Amygdala (tissue), 56 donors: ENCODE results near the gene EEF2K.

ENCODE experiments used
- DNase-seq, 56 donors: peaks; one replicate each; lab custom pipeline; 2025; lab: John Stamatoyannopoulos, UW

The EEF2K gene

GRCh38 chr16:22325598-22326368 lies 119.7 kb downstream of the EEF2K start:
- DNase-seq: no peak

- no peak for DNase-seq
Measured at GRCh38 chr16:22326369-22326652, 120.2 kb downstream of the EEF2K start.

DNA sequence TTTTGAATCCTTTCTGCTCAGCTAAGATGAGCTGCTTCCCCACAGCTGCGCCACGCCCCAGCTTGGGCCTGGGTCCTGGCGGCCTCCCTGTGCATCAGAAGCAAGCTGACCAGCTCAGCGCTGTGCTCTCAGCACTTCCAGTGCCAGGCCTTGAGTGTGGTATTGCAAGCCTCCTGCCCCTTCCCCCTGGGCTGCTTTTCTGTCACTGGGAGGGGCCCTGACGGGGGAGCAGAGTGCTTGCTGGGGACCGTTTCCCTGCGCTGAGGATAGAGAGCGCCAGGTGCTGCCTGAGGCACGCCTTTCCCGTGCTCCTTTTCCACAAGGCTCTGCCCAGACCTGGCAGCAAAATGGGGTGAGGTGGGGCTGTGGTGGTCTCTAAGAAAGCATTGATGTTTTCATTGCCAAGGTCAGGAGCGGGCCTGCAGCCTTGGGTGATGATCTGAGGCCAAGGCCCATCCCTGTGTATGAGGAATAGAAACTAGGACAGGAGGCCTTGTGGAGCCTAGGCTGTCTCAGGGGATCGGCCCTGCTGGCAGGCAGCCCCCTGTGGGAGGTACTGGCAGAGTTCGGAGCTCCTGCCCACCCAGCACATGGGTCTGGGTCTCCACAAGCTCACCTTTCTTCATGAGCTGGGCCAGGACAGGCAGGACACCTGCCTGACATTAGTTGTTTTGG lies 120.8 kb downstream of the EEF2K start:
- DNase-seq: no peak

GRCh38 chr16:22327446-22327775 lies 121.3 kb downstream of the EEF2K start:
- no peak for DNase-seq

DNA sequence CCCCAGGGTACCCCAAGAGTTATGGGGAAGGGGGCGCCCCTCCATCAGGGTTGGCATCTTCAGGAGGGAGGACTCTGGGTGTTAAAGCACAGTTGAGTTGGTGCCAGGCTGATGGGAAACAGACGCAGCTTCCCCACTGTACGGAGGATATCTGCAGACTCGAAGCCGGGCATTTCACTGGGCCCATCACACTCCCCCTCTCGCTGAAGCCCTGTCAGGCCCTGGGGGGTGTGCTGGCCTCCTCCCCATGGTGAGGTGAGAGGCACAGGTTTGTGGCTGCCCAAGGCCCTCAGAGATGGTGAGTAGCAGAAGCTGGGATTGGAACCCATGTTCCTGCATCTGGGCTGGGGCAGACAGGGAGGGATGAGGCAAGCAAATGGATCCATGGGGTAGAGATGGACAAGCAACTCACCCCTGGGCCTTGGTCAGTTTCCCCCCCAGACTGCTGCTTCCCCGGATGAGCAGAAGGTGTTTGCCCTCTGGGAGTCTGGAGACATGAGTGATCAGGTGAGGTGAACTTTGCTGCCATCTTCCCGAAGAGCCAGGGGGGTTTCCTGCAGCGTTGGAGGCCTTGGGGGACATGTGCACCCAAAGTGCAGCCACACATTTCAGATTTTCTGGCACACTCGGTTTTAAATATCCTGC lies 122.1 kb downstream of the EEF2K start:
- DNase-seq: no peak

GRCh38 chr16:22329199-22329695 lies 123.2 kb downstream of the EEF2K start:
- DNase-seq: no peak

DNA sequence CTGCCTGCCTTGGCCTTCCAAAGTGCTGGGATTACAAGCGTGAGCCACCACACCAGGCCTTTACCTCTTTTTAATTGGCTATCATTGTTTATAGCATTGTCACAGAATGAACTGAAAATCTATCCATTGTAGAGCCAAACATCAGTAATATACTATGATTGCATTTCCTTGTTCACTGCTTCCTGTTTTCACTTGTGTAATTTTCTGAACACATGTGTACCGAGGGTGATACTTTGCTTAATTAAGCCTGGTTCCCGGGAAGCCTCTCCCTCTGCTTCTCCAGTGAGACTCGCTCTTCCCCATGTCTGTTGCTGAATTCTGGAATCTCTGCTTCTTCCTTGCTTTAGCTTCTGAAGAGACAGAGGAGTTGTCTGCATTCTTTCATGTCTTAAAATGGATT lies 124.2 kb downstream of the EEF2K start:
- DNase-seq: no peak

DNA sequence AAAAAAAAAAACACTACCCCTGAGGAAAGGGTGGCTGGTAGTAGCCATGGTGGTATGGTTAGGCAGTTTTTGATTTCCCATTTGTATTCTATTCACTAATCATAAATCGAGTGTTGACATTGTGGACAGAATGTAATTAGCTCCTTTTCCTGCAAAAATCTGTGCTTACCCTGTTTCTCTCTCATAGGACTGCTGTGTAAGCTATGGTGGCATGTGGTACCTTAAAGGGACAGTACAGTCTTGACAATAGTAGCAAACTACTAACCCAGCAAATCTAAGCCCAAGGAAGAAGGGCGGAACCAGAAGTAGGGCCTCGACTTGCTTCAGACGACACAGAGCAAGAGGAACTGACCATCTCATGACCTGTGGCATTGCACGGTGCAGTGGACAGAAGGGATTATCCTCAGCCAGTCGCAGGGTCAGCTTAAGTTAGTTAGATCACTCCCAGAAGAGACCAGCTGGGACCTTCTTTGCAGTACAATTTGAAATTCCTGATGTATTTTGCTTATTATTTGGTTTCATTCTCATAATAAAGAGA lies 127.4 kb downstream of the EEF2K start:
- peak in 1 of 56 donors; percentile 41 for DNase-seq

DNA sequence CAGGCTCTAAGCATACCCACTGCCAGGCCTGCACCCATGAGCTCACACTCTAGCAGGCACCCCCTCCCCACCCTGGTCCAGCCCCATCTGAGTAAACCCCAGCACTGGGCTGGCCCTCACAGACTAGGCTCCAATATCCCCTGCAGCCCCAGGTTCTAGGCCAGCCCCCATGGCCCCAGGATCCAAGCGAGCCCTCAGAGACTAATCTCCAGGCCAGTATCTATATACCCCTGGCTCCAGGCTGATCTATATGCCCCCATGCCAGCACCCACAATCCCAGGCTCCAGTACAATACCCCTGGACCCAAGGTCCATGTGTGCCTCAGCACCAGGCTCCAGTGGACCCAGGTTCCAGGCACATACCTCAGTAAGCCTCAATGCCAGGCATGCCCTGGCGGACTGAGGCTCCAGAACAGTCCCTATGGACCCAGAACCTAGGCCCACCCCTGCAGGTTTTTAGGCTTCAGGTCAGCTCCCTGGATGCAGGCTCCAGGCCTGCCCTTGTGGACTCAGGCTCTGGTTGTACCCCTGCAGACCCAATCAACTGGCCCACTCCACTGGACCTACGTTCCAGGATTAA lies 129.7 kb downstream of the EEF2K start:
- no peak for DNase-seq

DNA sequence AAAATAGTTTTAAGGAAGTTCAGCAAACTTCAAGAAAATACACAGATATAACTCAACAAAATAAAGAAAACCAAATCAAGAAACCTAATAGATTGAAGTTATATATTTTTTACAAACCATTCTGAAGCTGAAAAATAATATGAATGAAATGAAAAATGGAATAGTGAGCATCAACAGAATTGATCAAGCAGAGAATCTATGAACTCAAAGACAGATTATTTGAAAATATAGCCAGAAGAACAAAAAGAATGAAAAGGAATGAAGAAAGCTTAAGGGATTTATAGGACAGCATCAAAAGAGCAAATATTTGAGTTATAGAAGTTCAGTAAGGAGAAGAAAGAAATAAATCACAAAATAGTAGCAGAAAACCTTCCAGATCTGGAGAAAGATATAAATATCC lies 130.5 kb downstream of the EEF2K start:
- DNase-seq: no peak

GRCh38 chr16:22337045-22337444 lies 131.0 kb downstream of the EEF2K start:
- DNase-seq: no peak

GRCh38 chr16:22337849-22338635 lies 132.0 kb downstream of the EEF2K start:
- no peak for DNase-seq
